SK-N-SH (cell line): ENCODE data around the gene ANKS1B. TPM values are rescaled to one million over a fixed set of nuclear protein-coding genes. Genes with fewer than 3 reads are reported as not detected.

Source experiments
- CTCF ChIA-PET: fragments of 300-600, 350-600 bp; formaldehyde crosslinking; extraction: SDS; loops from one replicate; lab custom pipeline; 2021; lab: Yijun Ruan, JAX
- POLR2A ChIA-PET: fragments of 350-600 bp; sonication (Branson Sonifier 250); formaldehyde crosslinking; extraction: SDS; loops from one replicate; lab custom pipeline; 2020; ENCODE audit warnings: antibody characterized with exemption, inconsistent platforms; lab: Yijun Ruan, JAX
- DNase-seq: peaks from one replicate; pipeline ENCODE4 v3.0.0; 2012
- H2AFZ ChIP-seq: fragments of 200-600 bp; sonication (generic); 2 replicates; pipeline ENCODE4 v1.8.1; 2016; ENCODE audit warnings: antibody characterized with exemption, mild to moderate bottlenecking, low read depth
- H3F3A ChIP-seq: fragments of 200-600 bp; sonication (generic); replicated peaks from 2 replicates; pipeline ENCODE3; 2016; ENCODE audit warnings: antibody characterized with exemption, mild to moderate bottlenecking; ENCODE audit not compliant: insufficient read depth
- H3K27ac ChIP-seq, 2 experiments: fragments of 200-500 bp in 1 of 2; fragments of 200-600 bp in 1 of 2; sonication (Bioruptor generic) in 1 of 2; sonication (generic), shearing (Covaris generic) in 1 of 2; 2 replicates each; pipeline versions ENCODE4 v1.5.1 to v1.6.1; 2014 to 2016; ENCODE audit warnings: low read depth in 2 of 2, inconsistent platforms in 1 of 2, low read length in 1 of 2, mild to moderate bottlenecking in 1 of 2, mixed read lengths in 1 of 2
- H3K27me3 ChIP-seq: fragments of 200-600 bp; sonication (generic), shearing (Covaris generic); 2 replicates; pipeline ENCODE4 v1.6.1; 2016; ENCODE audit warnings: mixed run types; ENCODE audit not compliant: insufficient read depth
- H3K36me3 ChIP-seq, 2 experiments: fragments of 200-500 bp in 1 of 2; fragments of 200-600 bp in 1 of 2; sonication (Bioruptor generic) in 1 of 2; sonication (generic) in 1 of 2; replicated peaks in 1 of 2; 2 replicates each; pipeline versions ENCODE3 to v1.5.1; 2014 to 2016; ENCODE audit warnings: low read length in 1 of 2, mild to moderate bottlenecking in 1 of 2; ENCODE audit not compliant: insufficient read depth in 2 of 2, control insufficient read depth in 1 of 2
- H3K4me1 ChIP-seq, 2 experiments: fragments of 200-500 bp in 1 of 2; fragments of 200-600 bp in 1 of 2; sonication (Bioruptor generic) in 1 of 2; sonication (generic), shearing (Covaris generic) in 1 of 2; 2 replicates each; pipeline versions ENCODE4 v1.5.1 to v1.6.1; 2014 to 2016; ENCODE audit warnings: low read depth in 1 of 2, low read length in 1 of 2, mixed run types in 1 of 2; ENCODE audit not compliant: insufficient read depth in 2 of 2, control insufficient read depth in 1 of 2
- H3K4me2 ChIP-seq: fragments of 200-600 bp; sonication (generic), shearing (Covaris generic); 2 replicates; pipeline ENCODE4 v1.6.1; 2017; ENCODE audit warnings: mixed run types
- H3K4me3 ChIP-seq, 2 experiments: fragments of 200-500 bp in 1 of 2; fragments of 200-600 bp in 1 of 2; sonication (Bioruptor generic) in 1 of 2; sonication (generic), shearing (Covaris generic) in 1 of 2; 2 replicates each; pipeline versions ENCODE4 v1.5.1 to v1.8.1; 2014 to 2016; ENCODE audit warnings: low read depth in 2 of 2, inconsistent platforms in 1 of 2, low read length in 1 of 2, mild to moderate bottlenecking in 1 of 2, mixed read lengths in 1 of 2, moderate library complexity in 1 of 2
- H3K79me2 ChIP-seq: fragments of 200-600 bp; sonication (generic); 2 replicates; pipeline ENCODE4 v1.8.1; 2017; ENCODE audit warnings: mild to moderate bottlenecking; ENCODE audit not compliant: insufficient read depth
- H3K9ac ChIP-seq: fragments of 200-600 bp; sonication (generic); 2 replicates; pipeline ENCODE4 v1.6.1; 2017; ENCODE audit warnings: mixed run types
- H3K9me2 ChIP-seq: fragments of 200-600 bp; sonication (generic); 2 replicates; pipeline ENCODE4 v1.6.1; 2017; ENCODE audit warnings: mixed run types
- H3K9me3 ChIP-seq: fragments of 200-600 bp; sonication (generic); 2 replicates; pipeline ENCODE4 v1.6.1; 2017; ENCODE audit warnings: mixed run types, mild to moderate bottlenecking, moderate library complexity
- H4K20me1 ChIP-seq: fragments of 200-600 bp; sonication (generic); 2 replicates; pipeline ENCODE4 v1.6.1; 2017; ENCODE audit warnings: mild to moderate bottlenecking, mixed run types; ENCODE audit not compliant: insufficient read depth
- CHD2 ChIP-seq: fragments of 150-350 bp; IDR thresholded peaks from 2 replicates; pipeline ENCODE4 v1.6.1; 2018; ENCODE audit warnings: low read length; ENCODE audit not compliant: partially characterized antibody
- EZH2phosphoT487 ChIP-seq: fragments of 200-600 bp; sonication (generic); IDR thresholded peaks from 2 replicates; pipeline ENCODE4 v1.6.1; 2017; ENCODE audit warnings: low read depth, mixed run types, mild to moderate bottlenecking, antibody characterized with exemption, moderate library complexity, borderline replicate concordance
- FOXJ3 ChIP-seq: sonication (generic); formaldehyde crosslinking; IDR thresholded peaks from 2 replicates; pipeline ENCODE4 v1.5.1; 2020; ENCODE audit warnings: mild to moderate bottlenecking, missing genetic modification reagents
- WGBS: methylation state at CpG from one replicate; pipeline ENCODE4 v1.1.6; 2017; ENCODE audit warnings: low lambda C conversion rate; 5-methylcytosine and 5-hydroxymethylcytosine counted together
- polyA plus RNA-seq, 3 experiments: library from polyadenylated mRNA; depleted of rRNA; stranded (reverse); fragments of >200 nt; gene quantifications; 2 replicates each; pipeline ENCODE4 v1.2.3, GENCODE V29; 2012
- TF ChIP-seq, protein P1 (sequence below): IDR thresholded peaks from 2 replicates; pipeline ENCODE4 v1.6.1; 2012; ENCODE audit warnings: mild to moderate bottlenecking, low read depth, low read length, moderate library complexity
- TF ChIP-seq, protein P2 (sequence below): IDR thresholded peaks from 2 replicates; pipeline ENCODE4 v1.4.0; 2012; ENCODE audit warnings: low read depth
- TF ChIP-seq, protein P3 (sequence below): IDR thresholded peaks from 2 replicates; pipeline ENCODE4; 2012

Gene ANKS1B
- polyA plus RNA-seq, 1 of the 3 experiments (the other 2 are of a cell fraction): 1.8 TPM

DNA sequence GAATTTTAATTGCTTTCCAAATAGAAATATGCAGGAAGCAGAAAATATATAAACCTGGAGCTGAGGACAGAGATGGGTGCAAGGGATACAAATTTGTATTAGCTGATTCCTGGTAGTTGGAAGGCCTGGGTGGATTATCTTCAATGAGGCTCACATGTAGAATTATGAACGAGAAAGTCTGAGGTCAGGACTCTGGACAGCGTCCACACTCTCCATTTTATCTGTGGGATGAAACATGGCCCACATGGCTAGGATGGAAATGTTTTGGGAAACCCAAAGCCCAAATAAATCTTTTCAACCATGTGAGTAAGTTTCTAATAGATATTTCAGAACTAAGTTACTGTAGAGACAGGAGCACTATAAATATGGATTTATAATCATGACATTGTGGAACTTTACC lies 1083.5 kb downstream of the ANKS1B start:
- Histone ChIP-seq H2AFZ (no peak overlapping the region), H3K4me3 (no peak overlapping the region), H3K27ac (no peak overlapping the region), H3K4me2 (no peak overlapping the region), H4K20me1 (no peaks in the 10 kb centered on the region), H3K9ac (no peak overlapping the region), H3F3A (no peaks in the 10 kb centered on the region), H3K9me3 (no peaks in the 10 kb centered on the region), H3K4me1 (no peaks in the 10 kb centered on the region), H3K79me2 (no peaks in the 10 kb centered on the region), H3K27me3 (no peaks in the 10 kb centered on the region; the same call in 1 of the 2 replicates), H3K36me3 (no peaks in the 10 kb centered on the region), H3K9me2 (no peaks in the 10 kb centered on the region)
- WGBS: 14% methylated on average over 2 of the region's 2 CpGs
- no peak for DNase-seq
- CTCF ChIA-PET: interaction anchor here (1.4 kb wide), 2 partner anchors 10 to 38 kb away, joined by 3 read pairs; no protein-coding TSS in a partner anchor
- POLR2A ChIA-PET: no interaction called here
- TF ChIP-seq, protein P1, sequence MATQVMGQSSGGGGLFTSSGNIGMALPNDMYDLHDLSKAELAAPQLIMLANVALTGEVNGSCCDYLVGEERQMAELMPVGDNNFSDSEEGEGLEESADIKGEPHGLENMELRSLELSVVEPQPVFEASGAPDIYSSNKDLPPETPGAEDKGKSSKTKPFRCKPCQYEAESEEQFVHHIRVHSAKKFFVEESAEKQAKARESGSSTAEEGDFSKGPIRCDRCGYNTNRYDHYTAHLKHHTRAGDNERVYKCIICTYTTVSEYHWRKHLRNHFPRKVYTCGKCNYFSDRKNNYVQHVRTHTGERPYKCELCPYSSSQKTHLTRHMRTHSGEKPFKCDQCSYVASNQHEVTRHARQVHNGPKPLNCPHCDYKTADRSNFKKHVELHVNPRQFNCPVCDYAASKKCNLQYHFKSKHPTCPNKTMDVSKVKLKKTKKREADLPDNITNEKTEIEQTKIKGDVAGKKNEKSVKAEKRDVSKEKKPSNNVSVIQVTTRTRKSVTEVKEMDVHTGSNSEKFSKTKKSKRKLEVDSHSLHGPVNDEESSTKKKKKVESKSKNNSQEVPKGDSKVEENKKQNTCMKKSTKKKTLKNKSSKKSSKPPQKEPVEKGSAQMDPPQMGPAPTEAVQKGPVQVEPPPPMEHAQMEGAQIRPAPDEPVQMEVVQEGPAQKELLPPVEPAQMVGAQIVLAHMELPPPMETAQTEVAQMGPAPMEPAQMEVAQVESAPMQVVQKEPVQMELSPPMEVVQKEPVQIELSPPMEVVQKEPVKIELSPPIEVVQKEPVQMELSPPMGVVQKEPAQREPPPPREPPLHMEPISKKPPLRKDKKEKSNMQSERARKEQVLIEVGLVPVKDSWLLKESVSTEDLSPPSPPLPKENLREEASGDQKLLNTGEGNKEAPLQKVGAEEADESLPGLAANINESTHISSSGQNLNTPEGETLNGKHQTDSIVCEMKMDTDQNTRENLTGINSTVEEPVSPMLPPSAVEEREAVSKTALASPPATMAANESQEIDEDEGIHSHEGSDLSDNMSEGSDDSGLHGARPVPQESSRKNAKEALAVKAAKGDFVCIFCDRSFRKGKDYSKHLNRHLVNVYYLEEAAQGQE: peak; percentile 94
- TF ChIP-seq EZH2phosphoT487: no peak

- CTCF ChIA-PET: interaction anchor here (1.6 kb wide), 1 partner anchor 23 kb away, joined by 3 read pairs; no protein-coding TSS in a partner anchor
- TF ChIP-seq, protein P1: peak; percentile 94
- TF ChIP-seq EZH2phosphoT487 (no peak), FOXJ3 (CRISPR knock-in tag) (no peak), CHD2 (no peak)
- TF ChIP-seq, protein P2, sequence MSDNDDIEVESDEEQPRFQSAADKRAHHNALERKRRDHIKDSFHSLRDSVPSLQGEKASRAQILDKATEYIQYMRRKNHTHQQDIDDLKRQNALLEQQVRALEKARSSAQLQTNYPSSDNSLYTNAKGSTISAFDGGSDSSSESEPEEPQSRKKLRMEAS: no peak
- TF ChIP-seq, protein P3, sequence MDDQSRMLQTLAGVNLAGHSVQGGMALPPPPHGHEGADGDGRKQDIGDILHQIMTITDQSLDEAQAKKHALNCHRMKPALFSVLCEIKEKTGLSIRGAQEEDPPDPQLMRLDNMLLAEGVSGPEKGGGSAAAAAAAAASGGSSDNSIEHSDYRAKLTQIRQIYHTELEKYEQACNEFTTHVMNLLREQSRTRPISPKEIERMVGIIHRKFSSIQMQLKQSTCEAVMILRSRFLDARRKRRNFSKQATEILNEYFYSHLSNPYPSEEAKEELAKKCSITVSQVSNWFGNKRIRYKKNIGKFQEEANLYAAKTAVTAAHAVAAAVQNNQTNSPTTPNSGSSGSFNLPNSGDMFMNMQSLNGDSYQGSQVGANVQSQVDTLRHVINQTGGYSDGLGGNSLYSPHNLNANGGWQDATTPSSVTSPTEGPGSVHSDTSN: no peak
- POLR2A ChIA-PET: no interaction called here
- no peaks in the 10 kb centered on the region for H3K9me3 ChIP-seq
- no peaks in the 10 kb centered on the region for H3K79me2 ChIP-seq
- H3K27ac ChIP-seq: no peak overlapping the region
- no peaks in the 10 kb centered on the region for H4K20me1 ChIP-seq
- no peak overlapping the region for H3K4me3 ChIP-seq
- H3K36me3 ChIP-seq: no peaks in the 10 kb centered on the region
- WGBS: 32% methylated on average over 3 of the region's 3 CpGs
- H3K9ac ChIP-seq: no peak overlapping the region
- no peaks in the 10 kb centered on the region; a peak in 1 of 4 replicates for H3K4me1 ChIP-seq
- DNase-seq: no peak
- no peaks in the 10 kb centered on the region for H3F3A ChIP-seq
- H3K9me2 ChIP-seq: no peaks in the 10 kb centered on the region
- H2AFZ ChIP-seq: no peak overlapping the region
- H3K27me3 ChIP-seq: peaks cover 28% of the 10 kb centered on the region
- no peak overlapping the region for H3K4me2 ChIP-seq
Measured at GRCh38 chr12:98896938-98897337, 1087.8 kb downstream of the ANKS1B start.
